Ishikawa (cell line): ENCODE results near the gene DARS1.

Experiments used
- CEBPB ChIP-seq: IDR thresholded peaks from 2 replicates; pipeline ENCODE4 v1.6.1; 2012
- CREB1 ChIP-seq: IDR thresholded peaks from 2 replicates; pipeline ENCODE4 v1.6.1; 2012; ENCODE audit warnings: low read depth
- EGR1 ChIP-seq: IDR thresholded peaks from 2 replicates; pipeline ENCODE4 v1.6.1; 2012
- EP300 ChIP-seq: IDR thresholded peaks from 2 replicates; pipeline ENCODE4 v1.6.1; 2012; ENCODE audit warnings: borderline replicate concordance
- FOXM1 ChIP-seq: IDR thresholded peaks from 2 replicates; pipeline ENCODE4 v1.6.1; 2012; ENCODE audit warnings: low read depth, borderline replicate concordance
- MAX ChIP-seq: IDR thresholded peaks from 2 replicates; pipeline ENCODE4 v1.6.1; 2012
- NFIC ChIP-seq: IDR thresholded peaks from 2 replicates; pipeline ENCODE4 v1.6.1; 2012
- RAD21 ChIP-seq: IDR thresholded peaks from 2 replicates; pipeline ENCODE4 v1.6.1; 2012; ENCODE audit warnings: low read depth
- REST ChIP-seq: IDR thresholded peaks from 2 replicates; pipeline ENCODE4 v1.6.1; 2012; ENCODE audit warnings: low read depth, mild to moderate bottlenecking
- TAF1 ChIP-seq: IDR thresholded peaks from 2 replicates; pipeline ENCODE4 v1.6.1; 2012; ENCODE audit warnings: low read depth, mild to moderate bottlenecking
- TCF12 ChIP-seq: IDR thresholded peaks from 2 replicates; pipeline ENCODE4 v1.6.1; 2012; ENCODE audit warnings: low read depth
- TEAD4 ChIP-seq: IDR thresholded peaks from 2 replicates; pipeline ENCODE4 v1.6.1; 2012
- USF1 ChIP-seq: IDR thresholded peaks from 2 replicates; pipeline ENCODE4 v1.6.1; 2012
- YY1 ChIP-seq: IDR thresholded peaks from 2 replicates; pipeline ENCODE4 v1.6.1; 2012; ENCODE audit warnings: low read depth

GRCh38 chr2:136025057-136025973 lies 39.9 kb upstream of the DARS1 start:
- TF ChIP-seq MAX: peak; percentile 42
- TF ChIP-seq TEAD4: no peak
- TF ChIP-seq REST: no peak
- no peak for TF ChIP-seq TAF1
- no peak for TF ChIP-seq EP300
- TF ChIP-seq CREB1: no peak
- no peak for TF ChIP-seq RAD21
- no peak for TF ChIP-seq YY1
- TF ChIP-seq TCF12: no peak
- TF ChIP-seq NFIC: no peak
- TF ChIP-seq FOXM1: no peak
- no peak for TF ChIP-seq CEBPB
- no peak for TF ChIP-seq USF1
- no peak for TF ChIP-seq EGR1
